SK-N-SH (cell line): ENCODE measurements around the gene ELMO1. TPM values are rescaled to one million over a fixed set of nuclear protein-coding genes. Genes with fewer than 3 reads are reported as not detected.

Experiments
- CTCF ChIA-PET: fragments of 300-600, 350-600 bp; formaldehyde crosslinking; extraction: SDS; loops from one replicate; lab custom pipeline; 2021; lab: Yijun Ruan, JAX
- POLR2A ChIA-PET: fragments of 350-600 bp; sonication (Branson Sonifier 250); formaldehyde crosslinking; extraction: SDS; loops from one replicate; lab custom pipeline; 2020; ENCODE audit warnings: antibody characterized with exemption, inconsistent platforms; lab: Yijun Ruan, JAX
- DNase-seq: peaks from one replicate; pipeline ENCODE4 v3.0.0; 2012
- H2AFZ ChIP-seq: fragments of 200-600 bp; sonication (generic); 2 replicates; pipeline ENCODE4 v1.8.1; 2016; ENCODE audit warnings: antibody characterized with exemption, mild to moderate bottlenecking, low read depth
- H3F3A ChIP-seq: fragments of 200-600 bp; sonication (generic); replicated peaks from 2 replicates; pipeline ENCODE3; 2016; ENCODE audit warnings: antibody characterized with exemption, mild to moderate bottlenecking; ENCODE audit not compliant: insufficient read depth
- H3K27ac ChIP-seq, 2 experiments: fragments of 200-500 bp in 1 of 2; fragments of 200-600 bp in 1 of 2; sonication (Bioruptor generic) in 1 of 2; sonication (generic), shearing (Covaris generic) in 1 of 2; 2 replicates each; pipeline versions ENCODE4 v1.5.1 to v1.6.1; 2014 to 2016; ENCODE audit warnings: low read depth in 2 of 2, inconsistent platforms in 1 of 2, low read length in 1 of 2, mild to moderate bottlenecking in 1 of 2, mixed read lengths in 1 of 2
- H3K27me3 ChIP-seq: fragments of 200-600 bp; sonication (generic), shearing (Covaris generic); 2 replicates; pipeline ENCODE4 v1.6.1; 2016; ENCODE audit warnings: mixed run types; ENCODE audit not compliant: insufficient read depth
- H3K36me3 ChIP-seq, 2 experiments: fragments of 200-500 bp in 1 of 2; fragments of 200-600 bp in 1 of 2; sonication (Bioruptor generic) in 1 of 2; sonication (generic) in 1 of 2; replicated peaks in 1 of 2; 2 replicates each; pipeline versions ENCODE3 to v1.5.1; 2014 to 2016; ENCODE audit warnings: low read length in 1 of 2, mild to moderate bottlenecking in 1 of 2; ENCODE audit not compliant: insufficient read depth in 2 of 2, control insufficient read depth in 1 of 2
- H3K4me1 ChIP-seq, 2 experiments: fragments of 200-500 bp in 1 of 2; fragments of 200-600 bp in 1 of 2; sonication (Bioruptor generic) in 1 of 2; sonication (generic), shearing (Covaris generic) in 1 of 2; 2 replicates each; pipeline versions ENCODE4 v1.5.1 to v1.6.1; 2014 to 2016; ENCODE audit warnings: low read depth in 1 of 2, low read length in 1 of 2, mixed run types in 1 of 2; ENCODE audit not compliant: insufficient read depth in 2 of 2, control insufficient read depth in 1 of 2
- H3K4me2 ChIP-seq: fragments of 200-600 bp; sonication (generic), shearing (Covaris generic); 2 replicates; pipeline ENCODE4 v1.6.1; 2017; ENCODE audit warnings: mixed run types
- H3K4me3 ChIP-seq, 2 experiments: fragments of 200-500 bp in 1 of 2; fragments of 200-600 bp in 1 of 2; sonication (Bioruptor generic) in 1 of 2; sonication (generic), shearing (Covaris generic) in 1 of 2; 2 replicates each; pipeline versions ENCODE4 v1.5.1 to v1.8.1; 2014 to 2016; ENCODE audit warnings: low read depth in 2 of 2, inconsistent platforms in 1 of 2, low read length in 1 of 2, mild to moderate bottlenecking in 1 of 2, mixed read lengths in 1 of 2, moderate library complexity in 1 of 2
- H3K79me2 ChIP-seq: fragments of 200-600 bp; sonication (generic); 2 replicates; pipeline ENCODE4 v1.8.1; 2017; ENCODE audit warnings: mild to moderate bottlenecking; ENCODE audit not compliant: insufficient read depth
- H3K9ac ChIP-seq: fragments of 200-600 bp; sonication (generic); 2 replicates; pipeline ENCODE4 v1.6.1; 2017; ENCODE audit warnings: mixed run types
- H3K9me2 ChIP-seq: fragments of 200-600 bp; sonication (generic); 2 replicates; pipeline ENCODE4 v1.6.1; 2017; ENCODE audit warnings: mixed run types
- H3K9me3 ChIP-seq: fragments of 200-600 bp; sonication (generic); 2 replicates; pipeline ENCODE4 v1.6.1; 2017; ENCODE audit warnings: mixed run types, mild to moderate bottlenecking, moderate library complexity
- H4K20me1 ChIP-seq: fragments of 200-600 bp; sonication (generic); 2 replicates; pipeline ENCODE4 v1.6.1; 2017; ENCODE audit warnings: mild to moderate bottlenecking, mixed run types; ENCODE audit not compliant: insufficient read depth
- GATA2 ChIP-seq: sonication (generic); formaldehyde crosslinking; IDR thresholded peaks from 2 replicates; pipeline ENCODE4 v1.5.0; 2020; ENCODE audit warnings: mild to moderate bottlenecking, missing genetic modification reagents
- MEF2A ChIP-seq: IDR thresholded peaks from 2 replicates; pipeline ENCODE4 v1.4.0; 2012; ENCODE audit warnings: low read depth, borderline replicate concordance
- MXI1 ChIP-seq: IDR thresholded peaks from 2 replicates; pipeline ENCODE4 v1.6.1; 2012; ENCODE audit warnings: mild to moderate bottlenecking, low read depth, low read length, improper control_type of control experiment
- NFIC ChIP-seq: IDR thresholded peaks from 2 replicates; pipeline ENCODE4 v1.4.0; 2012; ENCODE audit warnings: borderline replicate concordance
- POLR2AphosphoS5 ChIP-seq: IDR thresholded peaks from 2 replicates; pipeline ENCODE4 v1.6.1; 2012; ENCODE audit warnings: low read depth, low read length
- RAD21 ChIP-seq: IDR thresholded peaks from 2 replicates; pipeline ENCODE4 v1.6.1; 2012; ENCODE audit warnings: mild to moderate bottlenecking, low read length
- RCOR1 ChIP-seq: fragments of 150-350 bp; IDR thresholded peaks from 2 replicates; pipeline ENCODE4 v1.6.1; 2017; ENCODE audit warnings: antibody characterized with exemption, low read length
- RFX5 ChIP-seq: IDR thresholded peaks from 2 replicates; pipeline ENCODE4 v1.6.1; 2012; ENCODE audit warnings: mild to moderate bottlenecking, improper control_type of control experiment, low read length
- RXRA ChIP-seq: IDR thresholded peaks from 2 replicates; pipeline ENCODE4 v1.4.0; 2012; ENCODE audit warnings: low read depth, mild to moderate bottlenecking, borderline replicate concordance
- SMC3 ChIP-seq: IDR thresholded peaks from 2 replicates; pipeline ENCODE4 v1.6.1; 2012; ENCODE audit warnings: low read depth, low read length, improper control_type of control experiment
- TAF1 ChIP-seq: IDR thresholded peaks from 2 replicates; pipeline ENCODE4 v1.6.1; 2012; ENCODE audit warnings: low read depth, mild to moderate bottlenecking, low read length, moderate library complexity, borderline replicate concordance
- TCF12 ChIP-seq: IDR thresholded peaks from 2 replicates; pipeline ENCODE4 v1.4.0; 2012
- TEAD4 ChIP-seq: IDR thresholded peaks from 2 replicates; pipeline ENCODE4 v1.4.0; 2012; ENCODE audit warnings: mild to moderate bottlenecking, borderline replicate concordance; ENCODE audit not compliant: insufficient read depth
- YY1 ChIP-seq: IDR thresholded peaks from 2 replicates; pipeline ENCODE4 v1.4.0; 2012; ENCODE audit warnings: low read depth, mild to moderate bottlenecking
- WGBS: methylation state at CpG from one replicate; pipeline ENCODE4 v1.1.6; 2017; ENCODE audit warnings: low lambda C conversion rate; 5-methylcytosine and 5-hydroxymethylcytosine counted together
- polyA plus RNA-seq, 3 experiments: library from polyadenylated mRNA; depleted of rRNA; stranded (reverse); fragments of >200 nt; gene quantifications; 2 replicates each; pipeline ENCODE4 v1.2.3, GENCODE V29; 2012
- TF ChIP-seq, protein P1 (sequence below): IDR thresholded peaks from 2 replicates; pipeline ENCODE4; 2012
- TF ChIP-seq, protein P2 (sequence below): fragments of 150-350 bp; IDR thresholded peaks from 2 replicates; pipeline ENCODE4 v1.6.1; 2017; ENCODE audit warnings: antibody characterized with exemption, low read length, low read depth, borderline replicate concordance
- TF ChIP-seq, protein P3 (sequence below): IDR thresholded peaks from 2 replicates; pipeline ENCODE4 v1.4.0; 2012; ENCODE audit warnings: low read depth, borderline replicate concordance

Gene ELMO1
- polyA plus RNA-seq, 1 of the 3 experiments (the other 2 are of a cell fraction) = 0.64 TPM

DNA sequence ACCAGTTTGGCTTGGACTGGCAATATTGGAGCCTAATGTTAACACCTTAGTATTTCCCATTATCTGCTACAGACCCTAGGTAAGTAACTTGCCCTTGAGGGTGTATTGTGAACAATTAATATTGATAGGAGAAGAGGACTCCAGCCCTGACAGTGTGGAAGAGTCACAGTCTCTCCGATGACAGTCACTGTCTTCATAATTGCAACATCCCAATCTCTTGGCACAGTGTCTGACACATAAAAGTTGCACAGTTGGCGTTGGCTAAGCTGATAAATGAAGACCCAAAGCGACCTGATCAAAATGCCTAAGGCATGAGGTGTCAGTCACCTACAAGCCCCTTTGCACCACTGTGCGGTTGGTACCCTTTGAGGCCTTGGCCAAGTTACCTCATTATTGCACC is 569.6 kb downstream of the ELMO1 start:
- WGBS = 44% methylated on average over 4 of the region's 4 CpGs
- Histone ChIP-seq H3K9me2 (no peaks in the 10 kb centered on the region), H3K27ac (no peak overlapping the region), H3K4me2 (no peak overlapping the region), H3K9ac (no peak overlapping the region), H3K79me2 (no peaks in the 10 kb centered on the region), H3K4me1 (peaks cover 0 to 13% of the 10 kb centered on the region in 2 experiments; a peak in 1 of 4 replicates), H4K20me1 (no peaks in the 10 kb centered on the region), H3K27me3 (no peaks in the 10 kb centered on the region), H3K36me3 (no peaks in the 10 kb centered on the region), H3K9me3 (no peaks in the 10 kb centered on the region), H3F3A (no peaks in the 10 kb centered on the region), H2AFZ (no peak overlapping the region), H3K4me3 (no peak overlapping the region)
- TF ChIP-seq TCF12 (no peak), NFIC (no peak), TEAD4 (no peak), SMC3 (no peak), RAD21 (no peak), MXI1 (no peak), POLR2AphosphoS5 (no peak), YY1 (no peak), RXRA (no peak), MEF2A (no peak), RFX5 (no peak), RCOR1 (no peak), GATA2 (CRISPR knock-in tag) (no peak), TAF1 (no peak)
- TF ChIP-seq, protein P1, sequence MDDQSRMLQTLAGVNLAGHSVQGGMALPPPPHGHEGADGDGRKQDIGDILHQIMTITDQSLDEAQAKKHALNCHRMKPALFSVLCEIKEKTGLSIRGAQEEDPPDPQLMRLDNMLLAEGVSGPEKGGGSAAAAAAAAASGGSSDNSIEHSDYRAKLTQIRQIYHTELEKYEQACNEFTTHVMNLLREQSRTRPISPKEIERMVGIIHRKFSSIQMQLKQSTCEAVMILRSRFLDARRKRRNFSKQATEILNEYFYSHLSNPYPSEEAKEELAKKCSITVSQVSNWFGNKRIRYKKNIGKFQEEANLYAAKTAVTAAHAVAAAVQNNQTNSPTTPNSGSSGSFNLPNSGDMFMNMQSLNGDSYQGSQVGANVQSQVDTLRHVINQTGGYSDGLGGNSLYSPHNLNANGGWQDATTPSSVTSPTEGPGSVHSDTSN = no peak
- TF ChIP-seq, protein P2, sequence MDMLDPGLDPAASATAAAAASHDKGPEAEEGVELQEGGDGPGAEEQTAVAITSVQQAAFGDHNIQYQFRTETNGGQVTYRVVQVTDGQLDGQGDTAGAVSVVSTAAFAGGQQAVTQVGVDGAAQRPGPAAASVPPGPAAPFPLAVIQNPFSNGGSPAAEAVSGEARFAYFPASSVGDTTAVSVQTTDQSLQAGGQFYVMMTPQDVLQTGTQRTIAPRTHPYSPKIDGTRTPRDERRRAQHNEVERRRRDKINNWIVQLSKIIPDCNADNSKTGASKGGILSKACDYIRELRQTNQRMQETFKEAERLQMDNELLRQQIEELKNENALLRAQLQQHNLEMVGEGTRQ = no peak
- TF ChIP-seq, protein P3, sequence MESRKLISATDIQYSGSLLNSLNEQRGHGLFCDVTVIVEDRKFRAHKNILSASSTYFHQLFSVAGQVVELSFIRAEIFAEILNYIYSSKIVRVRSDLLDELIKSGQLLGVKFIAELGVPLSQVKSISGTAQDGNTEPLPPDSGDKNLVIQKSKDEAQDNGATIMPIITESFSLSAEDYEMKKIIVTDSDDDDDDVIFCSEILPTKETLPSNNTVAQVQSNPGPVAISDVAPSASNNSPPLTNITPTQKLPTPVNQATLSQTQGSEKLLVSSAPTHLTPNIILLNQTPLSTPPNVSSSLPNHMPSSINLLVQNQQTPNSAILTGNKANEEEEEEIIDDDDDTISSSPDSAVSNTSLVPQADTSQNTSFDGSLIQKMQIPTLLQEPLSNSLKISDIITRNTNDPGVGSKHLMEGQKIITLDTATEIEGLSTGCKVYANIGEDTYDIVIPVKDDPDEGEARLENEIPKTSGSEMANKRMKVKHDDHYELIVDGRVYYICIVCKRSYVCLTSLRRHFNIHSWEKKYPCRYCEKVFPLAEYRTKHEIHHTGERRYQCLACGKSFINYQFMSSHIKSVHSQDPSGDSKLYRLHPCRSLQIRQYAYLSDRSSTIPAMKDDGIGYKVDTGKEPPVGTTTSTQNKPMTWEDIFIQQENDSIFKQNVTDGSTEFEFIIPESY = no peak
- no peak for DNase-seq
- CTCF ChIA-PET = interaction anchor here (0.7 to 3.2 kb wide), 3 partner anchors 19 to 88 kb away, joined by 4 to 9 read pairs (median 6); no protein-coding TSS in a partner anchor
- POLR2A ChIA-PET = no interaction called here
